HG03460 (cell line): ENCODE measurements around the gene RAD51B.
"Not testable (repeated sequence)": the region's sequence is repeated elsewhere in the genome, so short reads cannot be mapped to it uniquely, and the experiment has no call there.

Experiments used
- ATAC-seq: cut with Tn5 transposase; IDR thresholded peaks from one replicate; pipeline ENCODE4 v1.9.1; 2021; ENCODE audit not compliant: unreplicated experiment

The RAD51B gene

DNA sequence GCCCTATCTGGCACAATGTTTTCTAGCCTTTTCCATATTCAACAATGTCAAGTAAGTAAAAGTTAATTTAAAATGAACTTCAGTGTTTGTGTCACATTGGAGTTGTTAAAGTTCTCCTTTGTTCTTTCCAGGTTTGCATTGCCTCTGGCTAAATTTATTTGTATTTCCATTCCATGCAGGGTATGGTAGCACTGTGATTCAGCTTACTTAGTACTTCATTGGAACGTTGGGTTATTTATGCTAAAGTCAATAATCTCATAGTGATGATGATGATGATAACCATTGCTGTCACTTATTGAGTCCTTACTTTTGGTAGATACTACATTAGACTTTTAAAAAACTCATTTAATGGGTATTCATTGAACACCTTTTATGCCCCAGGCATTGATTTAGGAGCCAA, 286.9 kb downstream of the RAD51B start:
- no peak for ATAC-seq

DNA sequence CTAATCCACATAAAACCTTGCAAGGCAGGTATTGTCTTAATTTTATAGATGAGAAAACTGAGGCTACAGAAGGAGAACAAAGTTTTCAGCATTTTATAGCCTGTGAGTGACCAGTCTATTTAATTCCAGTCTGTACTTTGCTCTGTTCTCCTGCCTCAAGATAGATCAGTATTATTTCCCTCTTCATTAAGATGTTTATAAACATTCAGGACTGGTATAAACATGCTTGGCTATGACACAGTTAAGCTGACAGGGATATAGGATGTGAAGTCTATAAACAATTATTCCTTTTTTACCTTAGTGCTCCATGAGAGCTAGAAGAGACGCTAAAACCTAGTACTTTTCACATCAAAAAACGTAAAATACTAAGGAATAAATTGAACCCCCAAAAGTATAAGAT, 287.3 kb downstream of the RAD51B start:
- ATAC-seq = no peak

DNA sequence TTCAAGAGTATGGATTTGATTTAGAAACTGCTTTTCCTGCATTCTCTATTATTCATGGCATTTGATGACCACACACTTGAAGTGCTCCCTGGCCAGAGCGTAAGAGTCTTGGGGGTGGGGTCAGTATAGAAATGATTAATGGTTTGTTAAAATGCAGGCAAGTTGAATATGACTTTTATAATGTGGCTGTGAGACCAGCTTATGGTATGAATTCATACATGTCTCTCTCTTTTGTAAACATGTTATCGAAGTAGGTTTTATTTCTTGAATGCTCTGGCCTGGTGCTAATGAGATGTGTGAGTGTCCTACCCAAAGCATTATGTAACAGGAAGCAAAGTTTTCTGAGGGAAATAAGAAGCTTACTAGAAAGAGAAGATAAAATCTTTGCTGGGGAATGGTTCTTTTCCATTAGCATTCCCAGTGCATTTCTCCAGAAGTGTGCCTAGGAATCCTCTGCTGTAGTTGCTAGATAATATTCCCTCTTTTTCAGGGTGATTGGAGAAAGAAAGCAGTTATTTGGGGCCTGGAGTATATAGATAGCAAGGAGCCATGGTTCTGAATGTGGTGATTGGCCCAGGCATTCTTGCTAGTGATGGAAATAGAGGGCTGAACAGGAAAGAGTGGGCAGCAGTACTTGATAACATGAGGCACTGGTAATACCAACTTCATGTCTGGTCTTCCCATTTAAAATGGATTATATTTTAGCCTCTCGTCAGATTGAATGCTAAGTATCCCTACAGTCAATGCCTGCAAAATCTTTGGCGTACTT, 289.7 kb downstream of the RAD51B start:
- no peak for ATAC-seq

DNA sequence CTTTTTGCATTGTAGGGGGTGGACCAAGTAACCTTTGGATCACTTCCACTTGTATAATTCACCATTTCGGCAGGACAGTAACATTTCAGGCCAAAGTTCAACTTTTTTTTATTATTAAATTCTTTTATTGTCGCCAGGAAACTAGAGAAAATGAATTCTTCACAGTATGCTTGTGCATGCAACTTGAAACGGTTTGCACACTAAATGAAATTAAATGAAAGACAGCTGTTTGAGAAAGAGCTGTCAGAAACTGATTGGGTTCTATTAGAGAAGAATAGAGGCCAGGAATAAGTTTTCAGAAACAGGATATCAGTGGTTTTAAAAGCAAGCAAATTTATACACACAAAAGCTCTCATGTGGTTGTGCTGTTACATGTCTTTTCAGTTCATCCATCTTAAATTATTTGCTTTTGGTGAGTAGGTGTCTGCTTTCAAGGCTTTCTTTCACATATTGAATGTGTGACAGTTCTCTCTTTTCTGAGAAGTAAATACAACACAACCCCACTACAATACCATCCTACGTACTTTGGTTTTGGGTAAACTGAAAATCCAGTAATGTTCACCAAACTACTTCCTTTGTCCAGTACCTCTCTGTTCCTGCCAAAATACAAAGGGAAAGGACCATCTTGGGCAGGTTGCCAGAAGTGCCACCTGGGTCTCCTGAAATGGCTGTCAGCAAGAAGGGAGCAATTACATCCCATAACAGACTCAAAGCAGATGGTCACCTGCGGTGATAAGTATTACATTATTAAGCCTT, 291.7 kb downstream of the RAD51B start:
- no peak for ATAC-seq

DNA sequence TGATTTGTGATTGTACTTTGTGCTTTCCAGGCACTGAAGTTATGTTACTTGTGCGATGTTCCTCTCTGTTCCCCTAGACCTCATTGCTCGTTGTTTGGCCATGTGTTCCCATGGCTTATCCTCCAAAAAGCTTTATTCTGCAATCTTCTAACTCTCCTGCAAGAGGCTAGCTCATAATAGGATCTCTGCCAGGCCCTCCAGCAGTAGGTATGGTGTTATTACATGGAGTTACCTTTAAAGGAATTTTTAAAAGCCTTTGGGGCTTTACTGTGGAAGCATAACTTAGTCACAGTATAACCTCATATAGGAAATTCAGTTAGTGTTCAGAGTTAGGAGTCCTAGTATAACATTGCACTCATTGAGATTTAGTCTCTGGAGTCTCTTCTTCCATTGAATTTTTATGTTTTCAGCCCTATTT, 292.3 kb downstream of the RAD51B start:
- ATAC-seq = no peak

DNA sequence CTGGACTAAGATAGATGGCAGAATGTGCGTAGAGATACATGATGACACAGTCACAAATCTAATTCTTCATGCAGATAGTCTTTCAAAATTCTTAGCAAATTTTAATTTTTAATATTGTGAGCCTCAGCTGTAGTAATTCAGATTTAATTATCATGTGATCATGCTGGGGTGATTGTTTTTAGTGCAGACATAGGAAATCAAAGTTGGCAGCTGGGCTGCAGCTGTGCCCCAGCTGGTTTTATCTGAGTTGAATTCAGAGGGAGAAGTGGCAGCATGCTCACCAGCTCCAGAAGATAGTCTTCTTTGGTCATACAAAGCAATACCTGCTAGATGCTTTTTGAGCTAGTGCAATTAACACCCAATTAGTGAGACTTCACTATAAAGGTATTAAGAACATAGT, 292.9 kb downstream of the RAD51B start:
- ATAC-seq = no peak

DNA sequence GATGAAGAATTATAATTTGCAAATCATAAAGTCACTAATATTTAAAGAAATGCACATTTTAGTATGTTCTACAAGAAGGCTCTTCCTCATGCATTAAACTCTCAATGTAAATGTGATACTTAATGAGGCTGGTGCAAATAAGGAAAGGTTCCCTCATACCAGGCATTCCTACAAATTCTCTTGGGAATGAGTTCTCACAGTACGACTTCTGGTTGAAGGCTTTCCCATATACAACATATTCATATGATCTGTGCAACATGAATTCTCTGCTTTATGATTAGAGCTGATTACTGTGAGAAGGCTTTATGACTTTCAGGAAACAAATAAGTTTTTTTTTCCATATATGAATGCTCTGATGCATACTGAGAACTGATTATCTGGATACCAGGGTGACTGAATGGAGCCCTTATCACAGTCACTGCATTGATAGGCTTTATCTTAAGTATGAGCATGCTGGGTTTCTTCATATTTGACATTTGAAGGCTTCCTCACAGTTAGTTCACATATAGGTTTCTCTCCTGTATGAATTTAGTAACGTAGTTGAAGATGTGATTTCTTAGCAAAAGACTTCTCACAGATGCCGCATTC, 293.9 kb downstream of the RAD51B start:
- ATAC-seq = no peak

DNA sequence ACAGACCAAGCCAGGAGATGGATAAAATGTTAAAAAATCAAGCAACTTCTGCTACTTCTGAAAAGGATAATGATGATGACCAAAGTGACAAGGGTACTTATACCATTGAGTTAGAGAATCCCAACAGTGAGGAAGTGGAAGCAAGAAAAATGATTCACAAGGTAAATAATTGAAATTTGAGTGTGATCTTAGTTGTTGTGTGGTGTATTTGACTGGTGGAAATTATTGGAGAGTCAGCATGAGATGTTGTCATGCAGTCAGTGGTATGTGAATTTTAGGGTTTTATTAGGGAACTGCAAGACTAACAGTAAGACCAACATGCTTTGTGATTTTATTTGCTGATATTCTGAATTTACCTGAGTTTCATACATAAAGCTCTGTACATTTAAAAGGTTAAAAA, 296.4 kb downstream of the RAD51B start:
- not testable (repeated sequence) for ATAC-seq

DNA sequence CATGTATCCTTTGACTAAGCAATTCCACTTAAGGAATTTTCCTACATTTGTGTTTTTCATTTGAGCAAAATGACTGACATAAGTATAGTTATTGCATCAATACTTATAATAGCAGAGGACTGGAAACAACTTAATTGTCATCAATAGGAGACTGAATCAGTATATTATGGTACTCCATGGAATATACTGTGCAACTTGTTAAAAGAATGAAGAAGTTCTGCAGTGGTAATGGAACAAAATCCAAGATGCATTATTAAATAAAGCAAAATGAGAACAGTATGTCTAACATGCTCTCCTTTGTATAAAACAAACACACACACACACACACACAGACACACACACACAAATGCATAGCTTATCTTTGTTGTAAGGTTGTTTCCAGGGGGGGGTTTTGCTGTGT, 303.1 kb downstream of the RAD51B start:
- ATAC-seq = no peak

DNA sequence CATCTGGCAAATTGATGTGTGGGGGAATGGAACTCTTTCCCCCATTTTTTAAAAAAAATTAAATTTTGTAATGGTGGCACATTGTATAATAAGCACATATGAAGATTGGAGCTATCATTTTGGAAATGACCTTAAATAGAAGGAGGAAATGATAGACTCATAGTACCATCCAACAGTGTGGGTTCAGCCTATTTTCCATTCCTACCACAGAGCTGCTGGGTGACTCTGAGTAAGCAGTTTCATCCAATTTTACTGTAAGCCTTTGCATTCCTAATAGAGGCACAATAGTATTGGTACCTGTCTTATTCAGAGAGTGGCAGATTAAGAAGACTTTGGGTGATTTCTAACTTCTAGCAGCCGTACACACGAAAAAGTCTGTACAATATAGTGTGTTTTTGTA, 304.5 kb downstream of the RAD51B start:
- no peak for ATAC-seq

DNA sequence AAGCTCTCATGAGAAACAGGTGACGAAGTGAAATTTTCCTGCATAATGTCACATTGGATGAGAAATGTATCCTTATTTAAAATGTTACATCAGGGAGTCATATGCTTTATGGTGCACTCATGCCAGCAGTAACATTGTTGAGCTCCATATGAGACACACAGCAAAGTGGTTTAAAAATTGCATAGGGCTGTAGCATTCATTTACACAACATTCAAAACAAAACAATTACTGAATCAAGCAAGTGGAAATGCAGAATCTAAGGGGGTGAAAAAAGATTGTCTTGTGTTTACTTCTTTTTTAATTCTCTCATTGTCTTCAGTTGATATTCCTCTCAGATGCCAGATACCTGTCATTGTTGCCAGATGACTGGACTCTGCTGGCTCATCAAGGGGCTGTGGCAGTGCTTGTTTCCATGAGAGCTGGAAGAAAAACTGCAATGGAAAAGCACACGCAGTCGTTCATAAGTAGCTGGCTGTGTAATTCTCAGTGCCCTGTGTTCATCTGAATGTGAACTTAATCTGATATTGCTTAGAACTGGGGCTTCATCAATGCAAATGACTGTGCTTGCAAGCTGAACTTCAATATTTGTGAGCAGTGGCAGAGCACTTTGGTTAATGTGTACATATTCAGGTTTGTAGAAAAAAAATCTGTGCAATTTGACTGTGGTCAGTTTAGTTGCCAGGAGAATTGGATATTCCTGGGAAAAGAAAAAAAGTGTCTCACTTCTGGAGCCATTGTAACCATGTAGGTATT, 305.6 kb downstream of the RAD51B start:
- no peak for ATAC-seq

DNA sequence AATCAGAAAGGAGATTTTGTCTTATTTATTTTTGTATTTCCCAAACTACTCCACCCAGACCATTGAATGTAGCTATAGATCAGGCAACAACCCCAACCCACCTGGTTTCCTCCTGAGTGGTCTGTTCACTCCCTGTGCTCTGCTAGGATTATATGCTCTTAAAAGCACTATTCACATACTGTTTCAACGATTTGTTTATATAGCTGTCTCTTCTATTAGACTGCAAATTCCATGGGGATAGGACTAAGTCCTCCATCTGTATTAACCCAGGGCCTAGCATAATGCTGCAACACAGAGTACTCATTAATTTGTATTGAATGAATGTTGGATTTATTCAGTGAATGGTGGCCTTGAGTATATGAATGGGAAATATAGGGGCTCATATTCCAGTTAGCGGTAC, 307.6 kb downstream of the RAD51B start:
- ATAC-seq = no peak

DNA sequence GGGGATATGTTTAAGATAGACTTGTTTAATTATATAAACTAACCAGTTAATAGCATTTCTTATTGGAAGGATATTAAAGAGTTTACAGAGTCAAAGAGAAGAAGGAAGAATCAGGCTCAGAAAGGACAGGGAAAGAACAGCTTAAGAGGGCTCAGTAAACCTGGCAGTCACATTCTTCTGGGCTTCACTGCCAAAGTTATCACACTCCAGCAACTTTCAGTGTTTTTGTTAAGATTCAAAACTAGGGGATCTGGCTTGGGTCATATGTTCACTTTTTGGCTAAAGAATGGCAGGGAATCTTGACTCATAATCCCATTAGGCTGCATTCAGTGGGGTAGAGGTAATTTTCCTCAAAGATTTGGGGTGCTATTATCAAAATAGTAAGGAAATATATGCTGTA, 312.3 kb downstream of the RAD51B start:
- no peak for ATAC-seq

DNA sequence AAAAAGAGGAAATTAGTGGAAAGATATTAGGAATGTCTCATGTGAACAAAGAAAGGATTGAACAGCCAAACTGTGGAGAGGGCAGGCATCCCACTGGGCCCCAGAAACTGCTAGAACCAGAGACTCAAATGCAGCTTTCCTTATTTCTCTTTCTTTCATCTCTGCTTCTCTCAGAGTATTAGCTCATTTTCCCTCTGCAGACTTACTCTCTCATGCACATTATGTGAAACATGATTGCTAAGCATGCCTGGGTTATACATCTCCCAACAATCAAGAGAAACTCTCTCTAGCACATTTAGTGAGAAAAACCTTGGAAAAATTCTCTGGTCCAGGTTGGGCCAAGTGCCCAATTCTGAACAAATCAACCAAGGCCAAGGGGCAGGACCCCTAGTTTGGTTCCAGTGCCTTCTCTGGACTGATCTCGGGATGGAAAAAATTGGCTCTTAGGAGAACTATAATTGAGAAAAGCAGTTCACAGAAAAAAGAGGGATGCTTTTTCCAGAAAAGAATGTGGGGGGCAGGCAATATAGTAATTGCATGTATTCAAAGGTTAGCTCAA, 313.1 kb downstream of the RAD51B start:
- no peak for ATAC-seq

DNA sequence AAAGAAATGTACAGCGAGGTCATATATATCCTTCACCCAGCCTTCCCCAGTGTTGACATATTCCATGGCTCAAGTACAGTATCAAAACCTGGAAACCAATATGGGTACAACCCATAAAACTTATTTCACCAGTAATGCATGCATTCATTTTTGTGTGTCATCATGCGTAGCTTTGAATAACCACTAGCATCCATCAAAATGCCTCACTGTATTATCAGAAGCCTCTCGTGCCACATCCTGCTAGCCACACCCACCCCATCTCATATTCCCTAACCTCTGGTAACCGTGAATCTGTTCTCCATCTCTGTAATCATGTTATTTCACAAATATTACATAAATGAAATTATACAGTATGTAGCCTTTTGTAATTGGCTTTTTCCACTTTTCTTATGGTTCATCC, 314.3 kb downstream of the RAD51B start:
- no peak for ATAC-seq

DNA sequence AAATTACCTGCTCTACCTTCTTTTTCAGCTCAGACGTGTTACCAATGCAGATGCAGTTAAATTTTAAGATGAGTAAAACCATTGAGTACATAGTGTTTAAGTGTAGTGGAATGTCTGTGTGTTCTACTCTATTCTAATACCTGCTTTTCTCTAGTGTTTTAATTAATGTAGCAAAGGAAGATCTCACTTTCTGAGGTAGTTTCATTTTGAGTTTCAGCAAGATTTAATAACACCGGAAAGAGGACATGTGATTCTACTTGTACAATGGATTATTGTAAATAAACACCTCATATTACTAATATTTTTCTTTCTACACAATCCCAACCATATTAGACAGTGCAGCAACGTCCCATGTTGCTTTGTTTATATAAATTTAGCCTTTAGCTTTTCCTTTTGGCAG, 315.4 kb downstream of the RAD51B start:
- no peak for ATAC-seq

DNA sequence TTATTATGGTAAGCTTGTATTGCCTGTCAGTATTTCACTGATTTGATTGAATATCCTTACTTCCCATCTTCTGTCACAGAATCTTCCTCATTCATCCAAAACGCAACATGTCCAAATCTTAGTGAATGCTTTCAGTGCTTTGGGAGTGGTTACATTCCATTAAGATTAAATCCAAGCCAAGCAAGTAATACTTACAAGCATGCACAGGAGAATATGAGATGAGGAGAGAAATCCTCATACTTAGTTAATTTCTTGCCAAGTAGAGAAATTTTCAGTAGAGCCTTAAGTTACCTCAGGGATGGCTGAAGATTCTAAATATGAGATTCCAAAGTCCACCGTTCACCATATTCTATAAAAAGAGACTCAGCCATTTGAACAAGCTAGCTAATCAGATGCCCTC, 316.0 kb downstream of the RAD51B start:
- ATAC-seq = no peak

DNA sequence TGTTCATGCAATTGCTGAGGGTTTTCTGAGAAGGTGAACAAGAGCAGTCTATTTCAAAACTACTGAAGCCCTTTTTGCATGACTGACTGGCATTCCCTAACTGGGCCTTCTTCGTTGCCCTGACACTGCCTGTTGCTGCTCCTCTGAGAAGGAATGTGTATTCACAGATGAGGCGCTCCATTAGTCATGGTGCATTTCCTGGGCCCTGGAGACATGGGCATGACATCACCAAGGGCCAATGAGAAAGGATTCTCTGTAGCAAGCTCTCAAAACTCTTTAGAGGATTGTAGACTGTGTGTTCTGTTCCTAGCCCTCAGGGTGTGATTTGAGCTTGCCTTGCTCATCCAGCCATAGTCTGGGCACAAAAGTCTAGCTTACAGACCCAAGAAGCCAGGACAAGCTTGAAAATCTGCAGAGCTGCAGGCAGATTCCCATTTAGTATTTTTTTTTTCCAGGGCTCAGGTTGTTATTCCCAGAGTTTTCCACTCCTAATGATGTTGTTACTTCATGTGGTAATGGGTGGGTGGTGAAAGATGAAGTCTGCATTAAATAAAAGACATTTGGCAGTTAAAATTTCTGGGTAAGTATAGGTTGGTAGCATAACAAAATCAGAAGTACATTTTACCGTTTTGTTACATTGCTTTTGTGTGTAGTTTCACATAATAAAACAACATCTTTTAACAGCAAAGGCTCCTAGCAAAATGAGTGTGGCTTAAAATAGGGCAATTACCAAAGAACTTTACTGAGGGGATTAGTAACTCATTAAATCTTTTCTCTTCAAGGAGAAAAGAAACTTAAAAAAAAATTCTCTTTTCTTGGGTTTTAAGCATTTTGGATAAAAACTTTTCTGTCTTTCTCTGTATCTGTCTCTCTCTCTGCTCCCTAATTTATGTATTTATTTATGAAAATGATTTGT, 318.4 kb downstream of the RAD51B start:
- ATAC-seq = no peak

DNA sequence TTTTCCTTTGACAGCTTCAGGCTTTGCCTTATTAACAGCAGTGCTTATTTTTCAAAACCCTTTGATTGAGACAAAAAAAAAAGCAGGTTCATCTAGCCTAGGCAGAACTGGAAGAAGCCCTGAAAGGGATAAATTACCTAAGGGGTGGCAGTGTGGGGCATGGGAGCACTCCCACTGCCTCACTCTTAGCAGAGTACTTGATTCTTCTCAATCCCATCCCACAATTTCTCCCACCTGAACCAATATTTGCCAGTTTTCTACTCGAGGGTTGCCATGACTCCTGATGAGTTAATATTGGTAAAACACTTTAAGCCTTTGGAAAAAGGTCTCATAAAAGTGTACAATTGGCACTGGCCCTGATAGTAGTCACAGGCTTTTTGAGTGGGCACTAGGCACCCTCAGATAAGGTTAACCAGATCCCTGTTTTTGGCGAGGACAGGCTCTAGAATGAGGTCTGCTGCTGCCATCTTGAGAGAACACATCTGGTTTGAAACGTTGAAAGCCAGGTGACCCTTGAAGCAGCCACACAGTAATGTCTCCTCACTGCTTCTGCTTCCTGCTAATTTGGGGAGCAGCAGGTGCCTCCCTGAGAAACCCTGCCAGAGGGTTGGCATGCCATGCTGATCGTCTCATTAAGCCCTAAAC, 320.0 kb downstream of the RAD51B start:
- ATAC-seq = no peak
